Stimulated activated CD4-positive, alpha-beta T cell treated with anti-CD3 and anti-CD28 coated beads, Interleukin-15, amount 100 ng/mL, for 48 hours (primary cell): ENCODE data around the gene PCSK1.
"Not testable (repeated sequence)": the region's sequence is repeated elsewhere in the genome, so short reads cannot be mapped to it uniquely, and the experiment has no call there.

ENCODE experiments used
- DNase-seq, 2 donors: peaks; one replicate each; pipeline ENCODE4 v3.0.0-alpha.2; 2020; ENCODE audit warnings: low read depth in 2 of 2

Gene PCSK1

GRCh38 chr5:96372726-96373380 is 60.2 kb downstream of the PCSK1 start:
- DNase-seq, result no peak

- no peak for DNase-seq
These were observed 62.1 kb downstream of the PCSK1 start for GRCh38 chr5:96370976-96371375.

GRCh38 chr5:96367337-96367736 is 65.7 kb downstream of the PCSK1 start:
- DNase-seq, result not testable (repeated sequence)

GRCh38 chr5:96354237-96354636 is 78.8 kb downstream of the PCSK1 start:
- no peak for DNase-seq

- DNase-seq, result no peak
These were observed 79.8 kb downstream of the PCSK1 start for GRCh38 chr5:96353220-96353619.

- no peak for DNase-seq
These were observed 82.4 kb downstream of the PCSK1 start for GRCh38 chr5:96350678-96351077.

- no peak for DNase-seq
These were observed 84.5 kb downstream of the PCSK1 start for GRCh38 chr5:96348536-96348935.

- DNase-seq, result no peak
These were observed 85.4 kb downstream of the PCSK1 start for GRCh38 chr5:96347502-96348292.

- peak in 1 of 2 donors; percentile 11 for DNase-seq
These were observed 88.1 kb downstream of the PCSK1 start for GRCh38 chr5:96344678-96345577.

GRCh38 chr5:96343094-96343493 is 90.0 kb downstream of the PCSK1 start:
- DNase-seq, result no peak

GRCh38 chr5:96342581-96342980 is 90.5 kb downstream of the PCSK1 start:
- DNase-seq, result no peak
